Activated CD4-positive, alpha-beta memory T cell treated with anti-CD3 and anti-CD28 coated beads, Interleukin-2, amount 10 ng/mL, durations not matched to agents 7 days and 5 days (primary cell): ENCODE measurements around the gene SLC6A16. TPM values are rescaled to one million over a fixed set of nuclear protein-coding genes. Genes with fewer than 3 reads are reported as not detected.
"Not testable (repeated sequence)": the region's sequence is repeated elsewhere in the genome, so short reads cannot be mapped to it uniquely, and the experiment has no call there.

Source experiments
- CTCF ChIA-PET: fragments of 350-600 bp; sonication (Branson Sonifier 250); formaldehyde crosslinking; loops from one replicate; lab custom pipeline; 2021; ENCODE audit warnings: antibody characterized with exemption, inconsistent platforms; lab: Charles Lee
- POLR2A ChIA-PET: fragments of 350-600 bp; sonication (Branson Sonifier 250); formaldehyde crosslinking; loops from one replicate; lab custom pipeline; 2021; ENCODE audit warnings: antibody characterized with exemption; lab: Charles Lee
- DNase-seq: peaks from one replicate; pipeline ENCODE4 v3.0.0-alpha.2; 2020
- H3K27ac Mint-ChIP-seq: one replicate; pipeline ENCODE4 v1.8.0; 2021; ENCODE audit warnings: mild to moderate bottlenecking, mixed read lengths
- H3K27me3 Mint-ChIP-seq: one replicate; pipeline ENCODE4 v1.8.0; 2021; ENCODE audit warnings: mixed read lengths
- H3K36me3 Mint-ChIP-seq: one replicate; pipeline ENCODE4 v1.8.0; 2021; ENCODE audit warnings: low read depth, mixed read lengths
- H3K4me1 Mint-ChIP-seq: one replicate; pipeline ENCODE4 v1.8.0; 2021; ENCODE audit warnings: mixed read lengths
- H3K4me3 Mint-ChIP-seq: one replicate; pipeline ENCODE4 v1.8.0; 2021; ENCODE audit warnings: mild to moderate bottlenecking, mixed read lengths
- H3K9me3 Mint-ChIP-seq: one replicate; pipeline ENCODE4 v1.8.0; 2021; ENCODE audit warnings: mixed read lengths
- total RNA-seq, 2 experiments: library from RNA; stranded (reverse); gene quantifications; one replicate each; pipeline ENCODE4 v1.2.3, GENCODE V29; 2021

SLC6A16 gene
- total RNA-seq, 2 experiments from 2014 or later = 3.0 to 3.5 TPM

GRCh38 chr19:49309087-49309486, 15.9 kb downstream of the SLC6A16 start:
- CTCF ChIA-PET = no interaction called here
- no peak overlapping the region for H3K4me3 Mint-ChIP-seq
- no peaks in the 10 kb centered on the region for H3K36me3 Mint-ChIP-seq
- no peak for DNase-seq
- H3K27me3 Mint-ChIP-seq = no peaks in the 10 kb centered on the region
- POLR2A ChIA-PET = no interaction called here
- no peaks in the 10 kb centered on the region for H3K9me3 Mint-ChIP-seq
- H3K4me1 Mint-ChIP-seq = no peaks in the 10 kb centered on the region
- no peak overlapping the region for H3K27ac Mint-ChIP-seq

- H3K4me1 Mint-ChIP-seq, H3K27ac Mint-ChIP-seq, DNase-seq, H3K27me3 Mint-ChIP-seq, H3K36me3 Mint-ChIP-seq, POLR2A ChIA-PET, H3K4me3 Mint-ChIP-seq, H3K9me3 Mint-ChIP-seq: not testable (repeated sequence)
- CTCF ChIA-PET = interaction anchor here (0.6 to 2.6 kb wide), 3 partner anchors 12 to 86 kb away, joined by 3 to 11 read pairs (median 3); no protein-coding TSS in a partner anchor
Observed at GRCh38 chr19:49306734-49307133, 18.3 kb downstream of the SLC6A16 start.

- no peaks in the 10 kb centered on the region for H3K9me3 Mint-ChIP-seq
- H3K4me1 Mint-ChIP-seq = peaks cover 2% of the 10 kb centered on the region
- POLR2A ChIA-PET = interaction anchor here (0.7 kb wide), 1 partner anchor 190 kb away, joined by 3 read pairs; no protein-coding TSS in a partner anchor
- H3K27ac Mint-ChIP-seq = no peak overlapping the region
- H3K4me3 Mint-ChIP-seq = no peak overlapping the region
- H3K27me3 Mint-ChIP-seq = peaks cover 14% of the 10 kb centered on the region
- CTCF ChIA-PET = interaction anchor here (0.9 to 2.9 kb wide), 13 partner anchors 10 to 397 kb away, joined by 3 to 24 read pairs (median 4); partner anchors contain the start of genes CD37 and SLC6A16
- no peaks in the 10 kb centered on the region for H3K36me3 Mint-ChIP-seq
- DNase-seq = no peak
Observed at GRCh38 chr19:49301866-49302252, 23.1 kb downstream of the SLC6A16 start.

- peak; percentile 84 for DNase-seq
- Mint-ChIP-seq H3K36me3 (no peaks in the 10 kb centered on the region), H3K4me1 (peaks cover 2% of the 10 kb centered on the region), H3K27ac (no peak overlapping the region), H3K4me3 (no peak overlapping the region), H3K27me3 (peaks cover 14% of the 10 kb centered on the region), H3K9me3 (no peaks in the 10 kb centered on the region)
- ChIA-PET CTCF (interaction anchor here (0.8 to 2.9 kb wide), 16 partner anchors 10 to 398 kb away, joined by 3 to 24 read pairs (median 6); partner anchors contain the start of genes CD37 and SLC6A16), POLR2A (interaction anchor here (1.0 kb wide), 1 partner anchor 32 kb away, joined by 3 read pairs; no protein-coding TSS in a partner anchor)
Observed at GRCh38 chr19:49301165-49301865, 23.7 kb downstream of the SLC6A16 start.

- H3K27me3 Mint-ChIP-seq = peaks cover 14% of the 10 kb centered on the region
- DNase-seq, H3K9me3 Mint-ChIP-seq, H3K4me3 Mint-ChIP-seq, H3K36me3 Mint-ChIP-seq, POLR2A ChIA-PET, H3K27ac Mint-ChIP-seq, H3K4me1 Mint-ChIP-seq: not testable (repeated sequence)
- CTCF ChIA-PET = interaction anchor here (0.6 kb wide), 1 partner anchor 294 kb away, joined by 3 read pairs; no protein-coding TSS in a partner anchor
Observed at GRCh38 chr19:49298653-49299052, 26.3 kb downstream of the SLC6A16 start.

GRCh38 chr19:49297403-49297802, 27.6 kb downstream of the SLC6A16 start:
- Mint-ChIP-seq H3K9me3 (no peaks in the 10 kb centered on the region), H3K4me1 (peaks cover 2% of the 10 kb centered on the region), H3K27ac (no peak overlapping the region), H3K36me3 (no peaks in the 10 kb centered on the region), H3K4me3 (no peak overlapping the region), H3K27me3 (peaks cover 10% of the 10 kb centered on the region)
- DNase-seq = no peak
- ChIA-PET POLR2A (interaction anchor here (0.8 kb wide), 1 partner anchor 38 kb away, joined by 3 read pairs; the partner anchor contains the start of gene CD37), CTCF (interaction anchor here (1.4 kb wide), 1 partner anchor 99 kb away, joined by 3 read pairs; no protein-coding TSS in a partner anchor)

- peaks cover under 1% of the 10 kb centered on the region for H3K4me1 Mint-ChIP-seq
- H3K4me3 Mint-ChIP-seq = no peak overlapping the region
- peaks cover 7% of the 10 kb centered on the region for H3K27me3 Mint-ChIP-seq
- DNase-seq = no peak
- ChIA-PET POLR2A (interaction anchor here (0.8 kb wide), 1 partner anchor 10 kb away, joined by 3 read pairs; no protein-coding TSS in a partner anchor), CTCF (interaction anchor here (0.6 kb wide), 1 partner anchor 110 kb away, joined by 3 read pairs; no protein-coding TSS in a partner anchor)
- no peaks in the 10 kb centered on the region for H3K36me3 Mint-ChIP-seq
- H3K27ac Mint-ChIP-seq = no peak overlapping the region
- no peaks in the 10 kb centered on the region for H3K9me3 Mint-ChIP-seq
Observed at GRCh38 chr19:49295208-49295880, 29.6 kb downstream of the SLC6A16 start.

GRCh38 chr19:49294401-49294800, 30.6 kb downstream of the SLC6A16 start:
- ChIA-PET CTCF (interaction anchor here (0.8 kb wide), 1 partner anchor 33 kb away, joined by 3 read pairs; no protein-coding TSS in a partner anchor), POLR2A (no interaction called here)
- H3K4me1 Mint-ChIP-seq = no peaks in the 10 kb centered on the region
- peaks cover 5% of the 10 kb centered on the region for H3K27me3 Mint-ChIP-seq
- no peaks in the 10 kb centered on the region for H3K36me3 Mint-ChIP-seq
- no peak for DNase-seq
- no peaks in the 10 kb centered on the region for H3K9me3 Mint-ChIP-seq
- H3K27ac Mint-ChIP-seq = no peak overlapping the region
- H3K4me3 Mint-ChIP-seq = no peak overlapping the region

GRCh38 chr19:49290517-49290916, 34.5 kb downstream of the SLC6A16 start:
- H3K4me3 Mint-ChIP-seq = no peak overlapping the region
- CTCF ChIA-PET = no interaction called here
- no peaks in the 10 kb centered on the region for H3K4me1 Mint-ChIP-seq
- DNase-seq = no peak
- no peaks in the 10 kb centered on the region for H3K36me3 Mint-ChIP-seq
- peaks cover 12% of the 10 kb centered on the region for H3K27me3 Mint-ChIP-seq
- no peaks in the 10 kb centered on the region for H3K9me3 Mint-ChIP-seq
- H3K27ac Mint-ChIP-seq = no peak overlapping the region
- POLR2A ChIA-PET = no interaction called here

- H3K27me3 Mint-ChIP-seq = peaks cover 12% of the 10 kb centered on the region
- H3K9me3 Mint-ChIP-seq, H3K36me3 Mint-ChIP-seq, POLR2A ChIA-PET, H3K27ac Mint-ChIP-seq, DNase-seq, H3K4me1 Mint-ChIP-seq, H3K4me3 Mint-ChIP-seq: not testable (repeated sequence)
- CTCF ChIA-PET = interaction anchor here (1.2 kb wide), 1 partner anchor 12 kb away, joined by 3 read pairs; no protein-coding TSS in a partner anchor
Observed at GRCh38 chr19:49289286-49289685, 35.7 kb downstream of the SLC6A16 start.

GRCh38 chr19:49288205-49288604, 36.8 kb downstream of the SLC6A16 start:
- H3K36me3 Mint-ChIP-seq, H3K9me3 Mint-ChIP-seq, H3K27ac Mint-ChIP-seq, DNase-seq, POLR2A ChIA-PET, H3K4me3 Mint-ChIP-seq, H3K4me1 Mint-ChIP-seq: not testable (repeated sequence)
- peaks cover 12% of the 10 kb centered on the region for H3K27me3 Mint-ChIP-seq
- CTCF ChIA-PET = interaction anchor here (1.2 kb wide), 1 partner anchor 13 kb away, joined by 3 read pairs; no protein-coding TSS in a partner anchor

- Mint-ChIP-seq H3K4me3 (no peak overlapping the region), H3K27me3 (peaks cover 12% of the 10 kb centered on the region), H3K9me3 (no peaks in the 10 kb centered on the region), H3K27ac (no peak overlapping the region), H3K36me3 (no peaks in the 10 kb centered on the region), H3K4me1 (no peaks in the 10 kb centered on the region)
- no peak for DNase-seq
- ChIA-PET CTCF (no interaction called here), POLR2A (no interaction called here)
Observed at GRCh38 chr19:49287141-49287770, 37.7 kb downstream of the SLC6A16 start.
